GM21786 (cell line): ENCODE results near the gene SART1.
"Not testable (repeated sequence)": the region's sequence is repeated elsewhere in the genome, so short reads cannot be mapped to it uniquely, and the experiment has no call there.

Experiments used
- ATAC-seq: cut with Tn5 transposase; IDR thresholded peaks from one replicate; pipeline ENCODE4 v1.9.1; 2021; ENCODE audit not compliant: unreplicated experiment

SART1 gene

GRCh38 chr11:65931773-65932557 lies 29.6 kb upstream of the SART1 start:
- no peak for ATAC-seq

GRCh38 chr11:65932558-65932919 lies 29.0 kb upstream of the SART1 start:
- no peak for ATAC-seq

- no peak for ATAC-seq
Measured at GRCh38 chr11:65934014-65934413, 27.5 kb upstream of the SART1 start.

- no peak for ATAC-seq
Measured at GRCh38 chr11:65937766-65938165, 23.8 kb upstream of the SART1 start.

- ATAC-seq: no peak
Measured at GRCh38 chr11:65941720-65942310, 19.7 kb upstream of the SART1 start.

- ATAC-seq: no peak
Measured at GRCh38 chr11:65942531-65942930, 19.0 kb upstream of the SART1 start.

GRCh38 chr11:65944191-65944590 lies 17.3 kb upstream of the SART1 start:
- no peak for ATAC-seq

- ATAC-seq: no peak
Measured at GRCh38 chr11:65944767-65945166, 16.8 kb upstream of the SART1 start.

- ATAC-seq: no peak
Measured at GRCh38 chr11:65945430-65945911, 16.1 kb upstream of the SART1 start, which contains the start of gene TSGA10IP. Gene TSGA10IP, plus strand, starts transcription at chr11:65945480. Its CDS starts 196 bp downstream, at chr11:65945676.

GRCh38 chr11:65945941-65946558 lies 15.5 kb upstream of the SART1 start:
- no peak for ATAC-seq

- no peak for ATAC-seq
Measured at GRCh38 chr11:65946655-65947054, 14.9 kb upstream of the SART1 start.

- no peak for ATAC-seq
Measured at GRCh38 chr11:65947133-65947532, 14.4 kb upstream of the SART1 start.

- ATAC-seq: no peak
Measured at GRCh38 chr11:65947603-65948125, 13.9 kb upstream of the SART1 start.

- not testable (repeated sequence) for ATAC-seq
Measured at GRCh38 chr11:65950711-65951110, 10.8 kb upstream of the SART1 start.

GRCh38 chr11:65951641-65952040 lies 9.9 kb upstream of the SART1 start:
- not testable (repeated sequence) for ATAC-seq

- ATAC-seq: no peak
Measured at GRCh38 chr11:65952052-65952521, 9.4 kb upstream of the SART1 start.

- ATAC-seq: no peak
Measured at GRCh38 chr11:65953471-65953870, 8.1 kb upstream of the SART1 start.

GRCh38 chr11:65954771-65955170 lies 6.8 kb upstream of the SART1 start:
- ATAC-seq: no peak

- ATAC-seq: no peak
Measured at GRCh38 chr11:65958291-65958690, 3.2 kb upstream of the SART1 start.

GRCh38 chr11:65958774-65959420 lies 2.6 kb upstream of the SART1 start:
- no peak for ATAC-seq

GRCh38 chr11:65960824-65961266 lies 689 bp upstream of the SART1 start:
- ATAC-seq: no peak
